ENCODE measurements around the gene GHDC. TPM values are rescaled to one million over a fixed set of nuclear protein-coding genes. Genes with fewer than 3 reads are reported as not detected.

The GHDC gene
- polyA plus RNA-seq, 1 donor from 2014 or later, result 3.2 TPM

DNA sequence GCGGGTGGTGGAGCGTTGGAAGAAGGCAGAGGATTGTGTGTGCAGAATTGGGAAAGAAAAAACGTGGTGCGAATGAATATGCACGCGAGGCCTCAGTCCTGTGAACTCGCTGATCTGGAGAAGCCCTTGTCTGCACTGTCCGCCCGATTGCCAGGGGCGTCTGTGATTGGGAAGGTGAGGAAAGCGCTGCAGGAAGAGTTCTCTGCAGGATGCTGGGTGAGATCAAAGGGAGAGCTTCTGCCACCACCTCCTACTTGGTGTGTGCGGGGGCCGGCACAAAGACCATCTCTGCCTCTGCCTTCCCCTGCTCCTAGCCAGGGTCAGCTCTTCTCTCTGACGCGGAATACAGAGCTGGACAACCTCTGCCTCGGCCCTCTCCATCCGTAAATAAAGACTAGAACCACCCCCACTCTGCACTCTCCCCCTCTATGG, 38.7 kb downstream of the GHDC start:
- Histone ChIP-seq H3K9me2 (ENCODE audit: insufficient read depth, low read length) (no peaks in the 10 kb centered on the region), H3K9ac (ENCODE audit: low read length) (no peak overlapping the region), H3K36me3 (ENCODE audit: insufficient read depth, low read length) (no peaks in the 10 kb centered on the region), H2AFZ (ENCODE audit: low read depth, low read length) (no peak overlapping the region), H3K79me2 (replicated peaks; ENCODE audit: insufficient read depth, low read length) (peaks cover 28% of the 10 kb centered on the region), H3K9me3 (ENCODE audit: low read length) (no peaks in the 10 kb centered on the region), H3K27ac (ENCODE audit: low read length) (no peak overlapping the region), H3K4me3 (ENCODE audit: low read length) (peak overlapping the region; percentile 92), H3F3A (ENCODE audit: insufficient read depth, low read length, poor library complexity, severe bottlenecking) (no peaks in the 10 kb centered on the region), H4K20me1 (ENCODE audit: insufficient read depth) (no peaks in the 10 kb centered on the region), H3K4me2 (ENCODE audit: low read length) (no peak overlapping the region), H3K27me3 (ENCODE audit: insufficient read depth, low read depth, low read length) (no peaks in the 10 kb centered on the region)
- TF ChIP-seq MXI1 (conservative IDR thresholded peaks at IDR 0.05; ENCODE audit: poor library complexity, severe bottlenecking) (no peak), CTCF (IDR thresholded peaks at IDR 0.05; ENCODE audit: poor library complexity, severe bottlenecking) (no peak), EP300 (conservative IDR thresholded peaks at IDR 0.05; ENCODE audit: poor library complexity, severe bottlenecking) (no peak), RAD21 (conservative IDR thresholded peaks at IDR 0.05) (no peak), SMC3 (conservative IDR thresholded peaks at IDR 0.05; ENCODE audit: poor library complexity) (no peak), TAF1 (IDR thresholded peaks at IDR 0.05; ENCODE audit: low read depth) (no peak), REST (IDR thresholded peaks at IDR 0.05; ENCODE audit: borderline replicate concordance) (no peak), POLR2AphosphoS5 (IDR thresholded peaks at IDR 0.05) (no peak), EZH2 (IDR thresholded peaks at IDR 0.05; ENCODE audit: borderline replicate concordance, insufficient read depth, low read length, poor library complexity, severe bottlenecking) (no peak)

DNA sequence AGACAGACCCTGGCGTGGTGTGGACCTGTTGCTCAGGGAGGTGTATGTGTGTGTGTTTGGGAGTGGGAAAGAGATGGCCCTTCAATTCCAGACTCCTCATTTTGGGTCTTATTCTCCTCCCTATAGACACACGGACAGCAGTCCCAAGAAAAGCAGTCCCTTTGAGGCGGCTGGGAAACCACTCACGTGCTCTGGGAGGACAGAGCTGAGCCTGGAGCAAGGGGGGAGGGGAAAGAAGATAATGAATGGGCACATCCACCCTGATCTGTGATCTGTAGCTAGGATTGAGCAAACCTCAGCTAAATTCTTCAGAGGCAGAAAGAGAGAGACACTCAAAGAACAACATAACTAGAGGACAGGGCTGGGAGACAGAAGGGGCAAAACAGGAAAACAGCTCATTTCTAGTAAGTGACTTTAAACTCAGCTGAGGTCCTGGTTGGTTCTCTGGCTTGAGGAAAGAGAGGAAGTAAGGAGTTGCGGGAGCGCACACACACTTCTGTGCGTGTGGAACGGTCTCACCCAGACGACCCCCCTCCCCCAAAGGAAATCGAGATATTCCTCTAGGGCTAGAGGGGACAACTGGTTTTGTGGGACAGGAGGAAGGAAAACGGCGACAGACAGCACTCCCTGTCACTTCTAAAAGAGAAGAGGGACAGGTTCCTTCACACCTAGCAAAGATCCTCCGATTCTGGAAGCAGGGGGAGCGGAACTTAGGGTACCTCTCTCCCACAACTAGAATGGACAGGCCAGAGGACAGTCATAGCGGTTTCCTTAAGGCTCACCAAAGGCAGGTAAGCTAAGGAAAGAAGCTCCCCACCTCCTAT, 40.2 kb downstream of the GHDC start:
- H3K27ac ChIP-seq (ENCODE audit: low read length), result peak overlapping the region; percentile 40
- H4K20me1 ChIP-seq (ENCODE audit: insufficient read depth), result no peaks in the 10 kb centered on the region
- H3K9me3 ChIP-seq (ENCODE audit: low read length), result no peaks in the 10 kb centered on the region
- H3K9me2 ChIP-seq (ENCODE audit: insufficient read depth, low read length), result no peaks in the 10 kb centered on the region
- H2AFZ ChIP-seq (ENCODE audit: low read depth, low read length), result peak overlapping the region; percentile 24
- TF ChIP-seq POLR2AphosphoS5 (IDR thresholded peaks at IDR 0.05) (no peak), EP300 (conservative IDR thresholded peaks at IDR 0.05; ENCODE audit: poor library complexity, severe bottlenecking) (no peak), MXI1 (conservative IDR thresholded peaks at IDR 0.05; ENCODE audit: poor library complexity, severe bottlenecking) (no peak), SMC3 (conservative IDR thresholded peaks at IDR 0.05; ENCODE audit: poor library complexity) (no peak)
- H3K79me2 ChIP-seq (replicated peaks; ENCODE audit: insufficient read depth, low read length), result peaks cover 32% of the 10 kb centered on the region
- peak overlapping the region; percentile 89 for H3K9ac ChIP-seq (ENCODE audit: low read length)
- peak overlapping the region; percentile 92 for H3K4me3 ChIP-seq (ENCODE audit: low read length)
- no peaks in the 10 kb centered on the region for H3K36me3 ChIP-seq (ENCODE audit: insufficient read depth, low read length)
- peak overlapping the region; percentile 98 for H3K4me2 ChIP-seq (ENCODE audit: low read length)
- no peaks in the 10 kb centered on the region for H3F3A ChIP-seq (ENCODE audit: insufficient read depth, low read length, poor library complexity, severe bottlenecking)
- H3K27me3 ChIP-seq (ENCODE audit: insufficient read depth, low read depth, low read length), result no peaks in the 10 kb centered on the region

All from neural cell (in vitro differentiated cells).